SK-MEL-5 (cell line): ENCODE measurements around the gene THAP4. TPM values are rescaled to one million over a fixed set of nuclear protein-coding genes. Genes with fewer than 3 reads are reported as not detected.

ENCODE experiments used
- DNase-seq: peaks from one replicate; pipeline ENCODE4 v3.0.0-alpha.2; 2016; ENCODE audit warnings: low read depth, low spot score
- in situ Hi-C: cut with HindIII; loops from 2 replicates; pipeline ENCODE4 v1.10.0; 2016; ENCODE audit warnings: low sequenced_read_pairs, high pct_unique_total_duplicates, low pct_unique_long_range_greater_than_20kb
- total RNA-seq: library from RNA; depleted of rRNA; stranded (reverse); fragments of >200 nt; shearing (Covaris generic); gene quantifications from 2 replicates; pipeline ENCODE4 v1.2.3, GENCODE V29; 2014

THAP4 gene
- total RNA-seq, 1 experiment from 2014 or later: 39.6 TPM

DNA sequence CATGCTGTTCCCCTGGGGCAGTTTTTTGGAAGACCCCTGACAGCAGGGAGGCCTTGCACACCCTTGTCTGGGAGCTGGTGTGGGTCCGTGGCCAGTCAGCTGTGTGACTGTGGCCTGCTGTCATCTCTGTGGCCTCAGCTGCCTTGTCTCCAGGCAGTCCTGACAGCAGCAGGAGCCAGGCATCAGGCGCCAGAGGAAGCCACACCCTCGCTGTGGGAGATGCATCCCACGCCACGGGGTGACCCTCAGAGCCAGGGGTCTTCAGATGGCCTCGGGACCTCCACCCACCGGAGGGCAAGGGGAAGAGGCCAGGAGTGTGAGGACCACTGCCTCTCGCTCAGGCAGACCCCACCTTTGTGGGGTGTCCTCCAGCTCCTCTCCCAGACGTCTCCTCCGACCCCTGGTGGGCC is 73.4 kb downstream of the THAP4 start:
- in situ Hi-C loops: no loop called here
- no peak for DNase-seq

DNA sequence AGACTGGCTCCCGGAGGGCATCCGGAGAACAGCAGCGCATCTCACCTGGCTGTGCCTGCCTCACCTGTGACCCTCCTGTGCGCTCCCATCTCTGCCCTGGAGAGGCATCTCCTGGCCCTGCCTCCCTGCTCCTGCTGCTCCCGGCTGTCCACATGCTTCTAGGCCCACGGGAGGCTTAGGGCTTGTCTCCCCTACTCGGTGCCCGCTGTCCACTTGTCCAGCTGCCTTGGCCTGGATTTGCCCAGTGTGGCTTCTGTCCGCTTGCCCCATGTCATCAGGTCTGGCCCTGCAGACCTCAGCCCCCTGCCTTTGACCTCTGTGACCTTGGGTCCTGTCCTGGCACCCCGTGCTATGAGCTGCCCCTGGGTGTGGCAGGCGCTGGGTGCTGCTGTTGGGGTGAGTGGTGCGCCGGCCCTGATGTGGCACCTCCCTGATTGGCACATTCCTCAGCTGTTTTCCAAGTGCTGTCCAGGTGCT is 73.9 kb downstream of the THAP4 start:
- DNase-seq: no peak
- in situ Hi-C loops: no loop called here

DNA sequence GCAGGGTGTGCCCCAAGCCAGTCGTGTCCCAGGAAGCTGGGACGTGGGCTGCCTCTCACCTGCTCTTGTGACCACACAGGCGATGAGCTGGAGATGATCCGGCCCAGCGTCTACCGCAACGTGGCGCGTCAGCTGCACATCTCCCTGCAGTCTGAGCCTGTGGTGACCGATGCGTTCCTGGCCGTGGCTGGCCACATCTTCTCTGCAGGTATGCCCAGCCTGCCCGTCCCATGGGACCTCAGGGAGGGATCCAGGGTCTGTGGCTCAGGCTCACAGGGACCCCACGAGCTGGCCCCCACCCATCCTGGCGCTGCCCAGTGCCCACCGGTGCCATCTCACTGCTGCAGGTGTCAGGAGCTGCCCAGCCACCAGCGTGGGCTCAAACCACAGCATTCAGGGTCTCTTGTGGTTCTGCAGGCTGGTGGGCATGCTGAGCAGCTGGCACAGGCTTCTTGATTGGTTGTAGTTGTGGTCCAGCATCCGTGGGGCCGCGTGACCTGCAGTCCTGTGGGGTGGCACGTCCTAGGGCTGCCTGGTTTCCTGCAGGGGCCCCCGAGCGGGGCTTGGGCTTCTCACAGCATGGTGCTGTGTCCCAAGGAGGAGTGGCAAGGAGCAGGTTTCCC is 74.6 kb downstream of the THAP4 start:
- DNase-seq: no peak
- in situ Hi-C loops: no loop called here

DNA sequence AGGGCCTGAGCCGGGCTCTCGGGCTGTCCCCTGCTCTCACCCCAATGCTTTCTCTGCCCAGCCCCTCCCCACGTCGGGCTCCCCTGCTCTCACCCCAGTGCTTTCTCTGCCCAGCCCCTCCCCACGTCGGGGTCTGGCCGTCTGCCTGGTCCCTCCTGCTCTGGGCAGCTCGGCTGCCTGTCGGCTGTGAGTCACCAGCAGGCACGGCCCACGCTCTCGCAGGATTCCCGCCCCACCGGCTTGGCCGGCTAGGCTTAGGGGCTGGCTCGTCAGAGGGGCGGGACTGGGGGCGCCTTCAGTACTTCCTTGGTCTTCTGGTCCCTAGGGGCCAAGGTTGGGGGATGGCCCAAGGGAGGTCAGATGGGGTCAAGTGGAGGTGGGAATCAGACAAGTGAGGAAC is 75.1 kb downstream of the THAP4 start:
- in situ Hi-C loops: no loop called here
- DNase-seq: no peak

DNA sequence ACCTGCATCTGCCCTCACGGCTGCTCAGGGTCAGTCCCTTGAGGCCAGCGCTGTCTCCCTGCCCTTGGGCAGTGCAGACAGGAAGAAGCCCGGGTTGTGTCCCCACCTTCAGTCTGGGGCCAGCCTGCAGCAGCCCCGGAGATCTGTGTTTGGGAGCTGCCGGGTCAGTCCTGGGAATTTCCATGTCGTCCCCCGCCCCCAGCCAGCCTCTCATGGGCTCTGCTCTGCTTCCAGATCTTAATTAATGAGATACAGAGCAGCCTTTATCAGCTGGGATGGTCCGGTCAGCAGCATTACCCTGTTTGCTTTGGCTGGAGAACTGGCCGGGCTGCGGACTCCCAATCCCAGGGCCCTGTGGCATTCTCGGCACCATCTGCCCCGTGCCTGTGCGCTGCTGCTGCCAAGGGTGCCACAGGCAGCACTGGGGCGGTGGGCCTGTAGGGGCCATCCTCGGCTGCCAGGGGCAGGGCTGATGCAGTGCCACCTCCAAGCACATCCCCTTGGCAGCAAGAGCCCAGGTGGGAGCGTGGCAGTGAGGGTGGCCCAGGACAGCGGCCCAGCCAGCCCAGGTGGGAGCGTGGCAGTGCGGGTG is 76.0 kb downstream of the THAP4 start:
- in situ Hi-C loops: no loop called here
- no peak for DNase-seq

DNA sequence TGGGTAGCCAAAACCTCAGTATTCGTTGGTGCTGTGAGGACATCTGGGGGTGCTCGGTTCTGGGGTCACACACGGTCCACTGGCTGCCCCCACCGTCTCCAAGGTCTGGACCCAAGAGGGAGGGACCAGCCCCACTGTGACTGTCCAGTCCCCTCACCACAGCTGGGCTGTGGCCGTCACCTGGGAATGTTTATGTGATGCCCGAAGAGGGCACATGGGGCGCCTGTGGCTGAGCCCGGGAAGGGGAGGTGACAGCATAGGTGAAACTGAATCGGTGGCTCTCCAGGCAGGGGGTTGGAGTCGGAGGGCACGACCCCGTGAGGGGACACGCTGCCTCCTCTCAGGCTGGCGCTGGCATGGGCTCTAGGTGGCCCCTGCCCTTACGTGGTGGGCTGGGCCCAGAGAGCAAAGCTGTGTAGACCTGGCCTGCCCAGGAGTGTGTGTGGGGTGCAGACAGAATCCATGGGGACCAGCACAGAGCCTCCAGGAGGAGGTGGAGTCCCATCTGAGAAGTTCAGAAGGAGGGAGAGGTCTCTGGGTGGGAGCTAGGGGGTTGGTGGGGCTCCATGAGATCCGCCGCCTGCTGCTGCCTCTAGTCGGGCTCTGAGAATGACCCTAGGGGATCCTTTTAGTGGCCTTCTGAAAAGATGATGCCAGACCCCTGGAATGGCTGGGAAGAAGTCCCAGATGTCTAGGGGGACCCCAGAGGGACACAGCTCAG is 76.6 kb downstream of the THAP4 start:
- no peak for DNase-seq

DNA sequence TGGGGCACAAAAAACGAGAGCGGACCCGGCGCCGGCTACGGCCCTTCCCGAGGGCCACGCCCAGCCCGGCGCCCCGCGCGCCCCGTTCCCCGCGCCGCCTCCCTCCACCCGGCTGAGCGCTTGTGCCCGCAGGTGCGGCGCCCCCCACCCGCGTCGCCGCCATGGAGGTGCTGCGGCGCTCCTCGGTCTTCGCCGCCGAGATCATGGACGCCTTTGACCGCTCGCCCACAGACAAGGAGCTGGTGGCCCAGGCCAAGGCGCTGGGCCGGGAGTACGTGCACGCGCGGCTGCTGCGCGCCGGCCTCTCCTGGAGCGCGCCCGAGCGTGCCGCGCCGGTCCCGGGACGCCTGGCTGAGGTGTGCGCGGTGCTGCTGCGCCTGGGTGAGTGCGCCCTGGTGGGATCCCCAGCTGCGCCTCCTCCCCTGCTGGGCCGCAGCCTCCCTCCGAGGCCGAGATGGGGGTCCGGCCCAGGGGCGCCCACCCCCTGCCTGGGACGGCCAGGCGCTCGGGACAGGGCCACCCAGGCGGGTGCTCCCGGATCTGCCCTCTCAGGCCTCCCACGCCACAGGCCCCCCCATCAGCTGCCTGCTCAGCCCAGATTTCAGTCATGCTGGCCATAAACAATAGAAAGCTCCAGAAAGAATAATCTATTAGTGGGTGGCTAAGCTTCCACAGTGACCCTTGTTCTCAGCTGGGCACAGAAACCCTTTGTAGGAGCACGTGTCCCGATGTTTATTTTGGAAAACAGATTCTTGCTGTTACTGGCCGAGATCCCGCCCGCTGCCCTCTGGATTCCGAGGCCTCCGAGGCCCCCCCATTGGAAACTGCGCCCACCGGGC is 77.4 kb downstream of the THAP4 start:
- in situ Hi-C loops: no loop called here

More for the DNA sequence above, 76.6 kb downstream of the THAP4 start:
- in situ Hi-C loops: no loop called here

DNA sequence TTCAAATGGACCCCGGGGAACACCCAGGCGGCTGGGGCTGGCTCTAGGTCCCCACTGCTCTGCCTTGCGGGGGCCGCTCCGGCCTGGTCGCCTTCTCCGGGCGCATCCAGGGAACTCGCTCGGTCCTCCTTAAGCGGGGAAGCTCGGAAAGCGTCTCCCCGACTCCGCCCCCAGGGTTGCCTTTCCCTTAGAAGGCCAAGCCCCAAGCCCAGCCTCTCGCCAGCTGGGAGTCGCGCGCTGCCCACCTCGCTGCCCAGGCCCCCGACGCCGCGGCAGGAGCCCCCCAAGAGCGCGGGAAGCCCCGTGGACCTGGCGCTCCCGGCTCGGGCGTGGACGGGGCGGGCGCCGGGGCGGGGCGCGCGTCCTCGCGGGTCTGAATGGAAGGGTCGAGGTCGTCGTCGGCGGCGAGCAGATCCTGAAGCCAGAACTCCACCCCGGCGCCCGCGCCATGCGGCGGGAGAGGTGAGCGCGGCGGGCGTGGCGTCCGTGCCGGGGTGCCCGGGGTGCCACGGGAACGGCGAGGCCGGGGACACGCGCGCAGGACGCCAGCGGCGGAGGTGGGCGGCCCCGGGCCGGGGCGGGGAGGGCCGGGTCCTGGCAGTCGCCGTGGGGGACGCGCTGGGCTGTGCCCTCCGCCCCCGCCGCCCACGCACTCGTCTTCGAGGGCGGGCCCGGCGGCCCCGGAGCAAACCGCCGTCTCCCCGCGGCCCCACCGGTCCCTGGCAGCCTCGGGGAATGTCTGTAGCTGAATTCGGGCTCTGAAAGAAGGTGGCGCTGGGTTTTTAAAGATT is 78.2 kb downstream of the THAP4 start, which contains the start of gene BOK:
Gene BOK, plus strand, starts transcription at position 214 of the 791 bp plus-strand sequence. CDS start 739 bp downstream, outside the sequence.
- peak; percentile 75 for DNase-seq
- in situ Hi-C loops: no loop called here

More for the DNA sequence above, 77.4 kb downstream of the THAP4 start:
- peak; percentile 42 for DNase-seq

DNA sequence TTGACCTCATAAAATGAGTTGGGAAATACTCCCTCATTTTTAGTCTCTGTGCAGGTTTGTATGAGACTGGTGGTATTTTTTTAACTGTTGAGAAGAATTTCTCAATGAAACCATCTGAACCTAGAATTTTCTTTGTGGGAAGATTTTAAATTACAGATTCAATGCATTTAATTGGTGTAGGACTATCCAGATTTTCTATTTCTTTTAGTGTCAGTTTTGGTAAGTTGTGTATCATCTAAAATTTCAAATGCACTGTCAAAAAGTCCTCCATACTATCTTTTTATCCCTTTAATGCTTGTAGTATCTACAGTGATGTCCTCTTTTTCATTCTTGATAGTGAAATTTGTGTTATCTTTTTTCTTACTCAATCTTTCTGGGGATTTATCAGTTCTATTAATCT is 80.2 kb downstream of the THAP4 start:
- in situ Hi-C loops: no loop called here
- DNase-seq: no peak

DNA sequence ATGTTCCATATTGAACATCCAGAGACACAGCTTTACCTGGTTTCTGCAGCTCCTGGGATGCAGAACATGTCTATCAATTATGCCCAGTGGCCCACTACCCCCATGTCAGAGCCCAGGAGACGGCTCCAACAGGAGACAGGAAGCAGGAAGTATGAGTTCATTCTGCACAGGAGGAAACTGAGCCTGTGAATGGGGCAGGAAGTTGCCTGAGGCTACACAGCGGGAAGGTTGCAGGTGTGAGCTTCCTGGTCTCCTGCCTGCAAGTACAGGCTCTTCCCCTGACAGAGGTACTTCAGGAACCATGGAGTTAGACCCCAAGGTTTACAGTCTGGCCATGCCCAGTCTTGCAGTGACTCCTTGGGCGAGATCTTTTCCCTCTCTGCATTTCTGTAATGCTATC is 81.2 kb downstream of the THAP4 start:
- no peak for DNase-seq
- in situ Hi-C loops: no loop called here

DNA sequence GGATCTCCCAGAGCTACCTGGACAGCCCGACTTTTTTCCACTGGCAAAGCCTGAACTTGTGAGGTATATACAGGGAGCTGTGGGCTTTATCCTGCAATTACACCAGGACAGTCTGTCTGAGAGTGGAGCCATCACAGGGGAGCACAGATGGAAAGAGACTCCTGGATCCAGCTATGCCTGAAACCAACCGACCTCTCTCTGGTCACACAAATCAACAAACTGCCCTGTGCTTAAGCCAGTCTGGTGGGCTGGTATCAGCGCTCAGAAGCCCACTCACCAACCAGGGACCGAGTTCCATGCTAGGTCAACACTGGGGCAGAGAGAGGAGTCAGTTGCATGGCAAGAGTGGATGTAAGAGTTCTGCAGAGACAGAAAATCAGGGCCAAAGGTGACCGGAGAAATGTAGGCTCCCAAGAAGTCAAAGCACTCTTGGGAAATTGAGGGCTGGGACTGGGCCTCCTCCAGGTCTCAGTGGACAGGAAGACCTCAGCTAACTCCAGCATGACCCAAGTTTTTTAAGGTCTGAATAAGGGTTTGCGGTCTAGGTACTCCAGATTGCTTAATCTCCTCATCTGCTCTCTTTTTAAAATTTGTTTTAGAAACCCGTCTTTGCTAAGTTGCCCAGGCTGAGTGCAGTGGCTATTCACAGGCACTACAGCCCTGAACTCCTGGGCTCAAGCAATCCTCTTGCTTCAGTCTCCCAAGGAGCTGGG is 82.2 kb downstream of the THAP4 start:
- DNase-seq: no peak
- in situ Hi-C loops: no loop called here

DNA sequence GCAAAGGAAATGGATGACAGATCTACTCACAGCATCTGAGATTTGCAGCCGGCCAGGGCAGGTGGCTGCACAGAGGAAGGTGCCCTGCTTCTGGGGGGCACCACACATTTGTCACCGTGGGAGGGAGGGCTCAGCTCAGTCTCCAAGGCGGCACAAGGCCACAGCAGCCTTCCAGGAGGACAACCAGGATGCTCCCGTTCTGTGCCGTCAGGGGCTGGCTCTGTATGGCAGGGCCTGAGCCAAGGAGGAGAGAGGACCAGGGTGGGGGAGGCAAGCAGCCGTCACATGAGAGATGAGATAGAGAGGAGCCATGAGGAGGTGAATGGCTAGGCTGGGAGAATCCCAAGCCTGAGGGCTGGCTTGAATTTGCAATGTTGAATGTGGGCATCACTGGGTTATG is 83.0 kb downstream of the THAP4 start:
- no peak for DNase-seq
- in situ Hi-C loops: no loop called here

DNA sequence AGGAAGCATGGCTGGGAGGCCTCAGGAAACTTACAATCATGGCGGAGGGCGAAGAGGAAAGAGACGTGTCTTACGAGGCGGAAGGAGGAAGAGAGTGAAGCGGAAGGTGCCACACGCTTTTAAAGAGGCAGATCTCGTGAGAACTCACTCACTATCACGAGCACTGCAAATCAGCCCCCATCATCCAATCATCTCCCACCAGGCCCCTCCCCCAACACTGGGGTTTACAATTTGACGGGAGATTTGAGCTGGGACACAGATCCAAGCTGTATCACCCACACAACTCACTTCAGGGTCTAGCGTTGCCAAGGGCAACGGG is 83.5 kb downstream of the THAP4 start:
- in situ Hi-C loops: no loop called here
- no peak for DNase-seq

DNA sequence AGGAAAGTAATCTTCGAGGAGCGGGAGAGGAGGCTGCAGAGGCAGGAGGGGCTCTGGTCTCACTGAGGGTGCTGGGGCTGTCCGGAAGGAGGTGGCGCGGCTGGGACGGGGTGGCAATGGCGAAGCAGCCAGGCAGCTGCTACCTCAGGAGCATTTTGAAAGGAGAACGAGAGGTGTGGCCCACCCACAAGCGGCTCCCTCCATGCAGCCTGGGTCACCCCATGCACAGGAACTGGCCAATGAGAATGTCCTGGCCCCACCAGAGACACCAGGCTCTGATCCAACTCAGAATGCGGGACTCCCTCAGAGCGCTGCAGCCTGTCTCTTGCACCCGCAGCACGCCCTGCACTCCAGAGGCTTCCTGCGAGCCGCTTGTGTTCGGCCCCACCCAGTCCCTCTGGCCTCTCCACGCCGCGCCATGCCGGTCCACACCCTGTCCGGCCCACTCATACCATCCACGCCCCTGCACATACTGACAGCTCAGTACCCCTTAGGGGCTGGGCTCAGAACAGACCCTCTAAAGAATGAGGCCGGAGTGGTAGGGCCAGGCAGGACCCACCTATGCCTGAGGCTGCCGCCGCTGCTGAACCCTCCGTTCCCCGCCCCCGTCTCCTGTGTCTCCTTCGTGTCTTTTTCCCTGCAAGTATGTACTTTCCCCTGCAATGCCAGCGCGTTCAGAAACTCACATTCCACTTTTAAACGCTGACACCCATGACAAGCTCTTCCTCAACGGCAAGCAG is 84.8 kb downstream of the THAP4 start:
- in situ Hi-C loops: no loop called here

DNA sequence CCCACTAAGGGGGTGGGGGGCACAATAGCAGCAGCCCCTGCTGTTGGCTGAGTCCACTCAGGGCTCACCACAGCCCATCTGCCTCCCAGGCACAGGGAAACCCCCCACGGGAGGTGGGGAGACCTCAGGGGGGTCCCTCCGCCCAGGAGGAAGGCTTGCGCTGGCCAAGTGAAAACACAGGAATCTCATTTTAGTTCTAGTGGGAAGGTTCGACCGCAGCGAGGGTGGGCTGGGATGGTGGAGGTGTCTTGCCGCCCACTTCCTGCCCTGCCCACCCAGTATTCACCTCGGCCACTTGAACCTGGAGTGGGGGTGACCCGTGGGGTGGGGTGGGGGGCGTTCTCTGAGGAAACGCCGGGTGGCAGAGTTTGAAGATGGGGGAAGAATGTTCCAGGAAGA is 85.4 kb downstream of the THAP4 start:
- in situ Hi-C loops: no loop called here
- no peak for DNase-seq

More for the DNA sequence above, 84.8 kb downstream of the THAP4 start:
- no peak for DNase-seq
